Kidney epithelial cell (primary cell): ENCODE results near the gene NDUFB8. TPM values are rescaled to one million over a fixed set of nuclear protein-coding genes. Genes with fewer than 3 reads are reported as not detected.
A peak's percentile ranks its signal among the peaks of the same experiment; 100 is the strongest.

Source experiments
- DNase-seq: peaks from one replicate; pipeline ENCODE4 v3.0.0-alpha.2; 2010; ENCODE audit warnings: low read depth
- H3K27me3 ChIP-seq: 2 replicates; pipeline ENCODE4 v1.6.0; 2011; ENCODE audit warnings: low read length; ENCODE audit not compliant: control insufficient read depth, insufficient read depth
- H3K36me3 ChIP-seq: 2 replicates; pipeline ENCODE4 v1.5.1; 2011; ENCODE audit warnings: low read length; ENCODE audit not compliant: control insufficient read depth, insufficient read depth
- H3K4me3 ChIP-seq: 2 replicates; pipeline ENCODE4 v1.5.1; 2011; ENCODE audit warnings: low read depth, mild to moderate bottlenecking, control low read depth, low read length
- total RNA-seq: library from RNA; depleted of rRNA; stranded (reverse); fragments of >200 nt; gene quantifications from 2 replicates; pipeline ENCODE4 v1.2.3, GENCODE V29; 2015
- TF ChIP-seq, protein P1 (sequence below): IDR thresholded peaks from 2 replicates; pipeline ENCODE4 v1.5.1; 2011; ENCODE audit warnings: mild to moderate bottlenecking, moderate library complexity, low read length, control low read depth, inconsistent platforms; ENCODE audit not compliant: insufficient read depth, poor library complexity, severe bottlenecking

NDUFB8 gene
- total RNA-seq, 1 donor from 2014 or later: 183 TPM

DNA sequence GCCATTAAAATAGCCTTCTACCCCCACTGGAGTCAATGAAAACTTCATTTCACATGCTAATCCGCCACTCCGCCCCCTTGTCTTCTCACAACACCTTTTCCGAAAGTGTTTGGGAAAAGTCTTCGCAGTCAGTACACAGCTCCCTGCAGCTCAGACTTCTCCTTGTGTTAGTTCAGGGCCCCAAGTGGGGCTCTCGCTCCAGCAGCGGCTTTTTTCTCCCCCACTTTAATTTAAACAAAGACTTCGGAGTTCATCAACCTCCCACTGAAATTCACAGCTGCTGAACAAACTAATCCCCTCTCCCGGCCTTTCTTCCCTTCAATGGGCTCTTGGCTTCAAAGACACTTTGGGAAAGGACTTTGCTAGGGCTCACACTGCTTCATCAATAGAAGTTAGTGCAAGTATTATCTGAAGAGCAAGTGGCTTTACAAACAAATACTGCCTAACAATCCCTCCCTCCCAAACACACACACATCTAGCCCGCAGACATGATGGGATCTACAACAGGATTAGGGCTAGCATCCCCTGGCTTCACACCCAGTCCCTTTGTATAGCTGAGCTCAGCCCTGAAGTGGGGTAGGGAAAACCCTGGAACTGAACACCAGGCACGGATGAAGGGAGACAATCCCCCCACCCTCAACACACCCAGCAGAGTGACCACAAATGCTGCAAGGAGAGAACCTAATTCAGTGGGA is 43.7 kb downstream of the NDUFB8 start:
- Histone ChIP-seq H3K27me3 (peaks cover 32% of the 10 kb centered on the region), H3K4me3 (no peak overlapping the region), H3K36me3 (no peaks in the 10 kb centered on the region)
- TF ChIP-seq, protein P1, sequence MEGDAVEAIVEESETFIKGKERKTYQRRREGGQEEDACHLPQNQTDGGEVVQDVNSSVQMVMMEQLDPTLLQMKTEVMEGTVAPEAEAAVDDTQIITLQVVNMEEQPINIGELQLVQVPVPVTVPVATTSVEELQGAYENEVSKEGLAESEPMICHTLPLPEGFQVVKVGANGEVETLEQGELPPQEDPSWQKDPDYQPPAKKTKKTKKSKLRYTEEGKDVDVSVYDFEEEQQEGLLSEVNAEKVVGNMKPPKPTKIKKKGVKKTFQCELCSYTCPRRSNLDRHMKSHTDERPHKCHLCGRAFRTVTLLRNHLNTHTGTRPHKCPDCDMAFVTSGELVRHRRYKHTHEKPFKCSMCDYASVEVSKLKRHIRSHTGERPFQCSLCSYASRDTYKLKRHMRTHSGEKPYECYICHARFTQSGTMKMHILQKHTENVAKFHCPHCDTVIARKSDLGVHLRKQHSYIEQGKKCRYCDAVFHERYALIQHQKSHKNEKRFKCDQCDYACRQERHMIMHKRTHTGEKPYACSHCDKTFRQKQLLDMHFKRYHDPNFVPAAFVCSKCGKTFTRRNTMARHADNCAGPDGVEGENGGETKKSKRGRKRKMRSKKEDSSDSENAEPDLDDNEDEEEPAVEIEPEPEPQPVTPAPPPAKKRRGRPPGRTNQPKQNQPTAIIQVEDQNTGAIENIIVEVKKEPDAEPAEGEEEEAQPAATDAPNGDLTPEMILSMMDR: no peak
- no peak for DNase-seq

DNA sequence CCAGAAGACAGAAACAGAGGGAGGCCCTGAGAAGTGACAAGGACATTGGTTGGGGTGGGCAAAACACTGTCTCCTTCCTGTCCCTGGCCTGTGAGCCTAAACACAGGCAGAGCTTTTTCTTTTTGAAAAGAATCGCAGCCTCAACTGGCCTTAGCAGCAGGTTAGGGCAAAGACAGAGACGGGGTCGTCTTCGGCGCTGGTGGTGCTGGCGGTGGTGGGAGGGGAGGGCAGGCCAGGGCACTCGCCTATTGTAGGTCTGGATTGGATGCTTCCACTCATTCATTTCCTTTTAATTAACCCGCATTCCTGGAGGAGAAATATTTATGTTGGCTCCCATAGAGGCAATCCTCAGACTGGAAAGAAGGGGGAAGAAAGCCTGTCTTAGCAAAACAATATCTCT is 44.3 kb downstream of the NDUFB8 start:
- Histone ChIP-seq H3K36me3 (no peaks in the 10 kb centered on the region), H3K27me3 (peaks cover 37% of the 10 kb centered on the region), H3K4me3 (no peak overlapping the region)
- no peak for DNase-seq
- TF ChIP-seq, protein P1: no peak

DNA sequence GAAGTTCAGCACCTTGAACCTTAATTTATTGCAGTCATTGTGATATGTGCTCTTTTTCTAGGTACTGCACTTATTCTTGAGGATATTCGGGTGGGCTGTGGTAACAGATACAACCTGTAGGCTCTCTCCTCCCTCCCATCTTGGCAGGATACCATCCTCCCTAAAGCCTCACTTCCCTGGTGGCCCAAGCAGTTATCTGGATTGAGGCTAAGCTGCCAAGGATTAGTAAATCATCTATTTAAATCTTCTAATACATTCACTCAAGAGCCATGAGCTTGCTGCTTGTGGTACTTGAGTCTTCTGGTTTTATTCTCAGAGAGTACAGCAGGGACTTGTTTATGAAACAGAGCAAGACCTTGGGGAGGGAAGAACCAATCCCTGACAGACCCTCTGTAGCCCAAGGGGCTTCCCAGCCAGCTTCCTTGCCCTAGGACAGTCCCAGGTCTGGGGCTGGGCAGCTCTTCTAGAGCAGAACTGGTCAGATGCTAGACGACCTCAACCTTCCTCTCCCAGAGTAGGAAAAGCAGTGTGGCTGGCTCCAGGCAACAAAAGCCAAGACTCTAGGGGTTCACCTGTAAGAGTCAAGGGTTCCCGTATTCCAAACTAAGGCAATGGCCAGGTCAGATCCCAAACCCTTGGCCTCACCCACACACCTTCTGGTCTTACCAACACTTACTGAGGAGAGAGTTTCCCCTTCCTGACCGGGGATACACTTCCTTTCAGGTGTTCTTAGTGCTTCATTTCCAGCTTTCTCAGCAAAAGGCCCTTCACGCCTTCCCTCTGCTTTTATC is 45.6 kb downstream of the NDUFB8 start:
- Histone ChIP-seq H3K4me3 (no peak overlapping the region), H3K36me3 (no peaks in the 10 kb centered on the region), H3K27me3 (peaks cover 48% of the 10 kb centered on the region)
- no peak for DNase-seq
- TF ChIP-seq, protein P1: no peak

DNA sequence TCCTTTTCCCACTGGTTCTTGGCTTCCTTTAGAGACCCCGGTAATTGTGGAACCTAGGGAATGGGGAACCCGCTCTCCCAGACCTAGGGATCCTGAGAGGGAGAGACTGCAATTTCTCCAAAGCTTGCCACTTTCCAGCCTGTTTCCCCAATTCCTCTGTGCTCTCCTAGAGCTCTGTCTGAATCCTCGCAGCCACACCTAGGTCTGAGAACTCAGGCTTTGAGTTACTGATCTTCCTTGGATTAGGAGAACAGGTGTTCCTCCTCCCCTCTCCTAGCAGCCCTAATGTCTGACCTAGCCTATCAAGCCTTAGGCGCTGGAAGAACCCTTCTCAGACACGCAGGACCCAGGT is 46.9 kb downstream of the NDUFB8 start:
- Histone ChIP-seq H3K36me3 (no peaks in the 10 kb centered on the region), H3K27me3 (peaks cover 48% of the 10 kb centered on the region), H3K4me3 (no peak overlapping the region)
- TF ChIP-seq, protein P1: no peak
- no peak for DNase-seq

DNA sequence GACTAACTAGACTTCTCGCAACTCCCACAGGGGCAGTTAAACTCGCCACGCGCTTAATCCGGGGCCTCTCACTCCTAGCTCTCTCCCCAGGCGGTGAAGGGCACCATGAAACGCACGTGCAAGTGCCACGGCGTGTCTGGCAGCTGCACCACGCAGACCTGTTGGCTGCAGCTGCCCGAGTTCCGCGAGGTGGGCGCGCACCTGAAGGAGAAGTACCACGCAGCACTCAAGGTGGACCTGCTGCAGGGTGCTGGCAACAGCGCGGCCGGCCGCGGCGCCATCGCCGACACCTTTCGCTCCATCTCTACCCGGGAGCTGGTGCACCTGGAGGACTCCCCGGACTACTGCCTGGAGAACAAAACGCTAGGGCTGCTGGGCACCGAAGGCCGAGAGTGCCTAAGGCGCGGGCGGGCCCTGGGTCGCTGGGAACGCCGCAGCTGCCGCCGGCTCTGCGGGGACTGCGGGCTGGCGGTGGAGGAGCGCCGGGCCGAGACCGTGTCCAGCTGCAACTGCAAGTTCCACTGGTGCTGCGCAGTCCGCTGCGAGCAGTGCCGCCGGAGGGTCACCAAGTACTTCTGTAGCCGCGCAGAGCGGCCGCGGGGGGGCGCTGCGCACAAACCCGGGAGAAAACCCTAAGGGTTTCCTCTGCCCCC is 47.4 kb downstream of the NDUFB8 start:
- H3K27me3 ChIP-seq: peaks cover 48% of the 10 kb centered on the region
- no peaks in the 10 kb centered on the region for H3K36me3 ChIP-seq
- TF ChIP-seq, protein P1: peak; percentile 91
- peak overlapping the region; percentile 32 for H3K4me3 ChIP-seq
- DNase-seq: peak; percentile 34
